Prostate gland (tissue), 2 donors: ENCODE data around the gene WDR82. TPM values are rescaled to one million over a fixed set of nuclear protein-coding genes. Genes with fewer than 3 reads are reported as not detected.

Experiments
- DNase-seq: peaks from one replicate; pipeline ENCODE4 v3.0.0-alpha.2; 2019; ENCODE audit warnings: low spot score
- H3K27ac ChIP-seq, 2 donors: fragments of 200-600 bp; sonication (generic); 2 replicates each; pipeline ENCODE4 v1.5.1; 2017 to 2019
- H3K27me3 ChIP-seq: fragments of 200-600 bp; sonication (generic); replicated peaks from 2 replicates; pipeline ENCODE4 v1.5.1; 2019; ENCODE audit not compliant: insufficient read depth
- H3K36me3 ChIP-seq, 2 donors: fragments of 200-600 bp; sonication (generic); 1 replicate in 1 of 2; 2 replicates in 1 of 2; pipeline versions ENCODE4 v1.5.1 to v1.8.1; 2017 to 2019
- H3K4me1 ChIP-seq: fragments of 200-600 bp; sonication (generic); replicated peaks from 2 replicates; pipeline ENCODE4 v1.5.1; 2019
- H3K4me3 ChIP-seq, 2 donors: fragments of 200-600 bp; sonication (generic); 2 replicates each; pipeline ENCODE4 v1.5.1; 2017 to 2019
- H3K9me3 ChIP-seq: fragments of 200-600 bp; sonication (generic); 2 replicates; pipeline ENCODE4 v1.5.1; 2017
- POLR2A ChIP-seq: fragments of 450-650 bp; IDR thresholded peaks from one replicate; pipeline ENCODE4 v1.6.1; 2016; ENCODE audit warnings: antibody characterized with exemption, mild to moderate bottlenecking
- POLR2AphosphoS5 ChIP-seq: sonication (generic); formaldehyde crosslinking; IDR thresholded peaks from one replicate; pipeline ENCODE4 v1.6.1; 2017; ENCODE audit warnings: antibody characterized with exemption
- WGBS: methylation state at CpG from one replicate; pipeline ENCODE4 v1.1.5; 2018; 5-methylcytosine and 5-hydroxymethylcytosine counted together
- intact Hi-C: fragments of 100-400 bp; cut with DNase I; formaldehyde crosslinking; loops from one replicate; pipeline ENCODE4 v1.14.2; 2022
- microRNA counts, 2 donors: library from miRNA; unstranded; fragments of <30 nt; microRNA quantifications; one replicate each; lab custom pipeline; 2016 to 2017
- microRNA-seq: library from miRNA; unstranded; fragments of <30 nt; microRNA quantifications from one replicate; pipeline ENCODE4, GENCODE V29; 2016
- small RNA-seq, 2 donors: library from RNA; depleted of rRNA; stranded (forward); fragments of <200 nt; gene quantifications; one replicate each; pipeline ENCODE3, GENCODE V24; 2016
- total RNA-seq, 2 donors: library from RNA; depleted of rRNA; stranded (reverse); fragments of >200 nt; gene quantifications; one replicate each; pipeline ENCODE4 v1.1.0, GENCODE V29; 2016
- TF ChIP-seq, protein P1 (sequence below), 4 experiments: fragments of 200-600 bp in 2 of 4; fragments of 450-650 bp in 2 of 4; sonication (generic) in 2 of 4; IDR thresholded peaks; 1 replicate in 3 of 4; 2 replicates in 1 of 4; pipeline ENCODE4 v1.5.1; 2016 to 2019; ENCODE audit warnings: antibody characterized with exemption in 4 of 4, mild to moderate bottlenecking in 2 of 4, moderate library complexity in 2 of 4

The WDR82 gene
- total RNA-seq, 2 donors from 2014 or later: 52.4 to 86.9 TPM

DNA sequence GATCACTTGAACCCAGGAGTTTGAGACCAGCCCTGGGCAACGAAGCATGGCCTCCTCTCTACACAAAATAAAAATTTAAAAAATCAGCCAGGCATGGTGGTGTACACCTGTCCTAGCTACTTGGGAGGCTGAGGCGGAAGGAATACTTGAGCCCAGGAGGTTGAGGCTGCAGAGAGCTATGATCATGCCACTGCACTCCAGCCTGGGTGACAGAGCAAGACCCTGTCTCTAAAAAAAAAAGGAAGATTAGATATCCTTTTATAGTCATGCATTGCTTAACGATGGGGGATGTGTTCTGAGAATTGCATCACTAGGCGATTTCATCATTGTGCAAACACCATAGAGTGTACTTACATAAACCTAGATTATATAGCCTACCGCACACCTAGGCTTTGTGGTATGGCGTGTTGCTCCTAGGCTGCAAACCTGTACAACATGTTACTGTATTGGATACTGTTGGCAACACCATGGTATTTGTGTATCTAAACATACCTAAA is 67.9 kb downstream of the WDR82 start:
- WGBS: 62% methylated on average over 6 of the region's 6 CpGs
- TF ChIP-seq, protein P1, sequence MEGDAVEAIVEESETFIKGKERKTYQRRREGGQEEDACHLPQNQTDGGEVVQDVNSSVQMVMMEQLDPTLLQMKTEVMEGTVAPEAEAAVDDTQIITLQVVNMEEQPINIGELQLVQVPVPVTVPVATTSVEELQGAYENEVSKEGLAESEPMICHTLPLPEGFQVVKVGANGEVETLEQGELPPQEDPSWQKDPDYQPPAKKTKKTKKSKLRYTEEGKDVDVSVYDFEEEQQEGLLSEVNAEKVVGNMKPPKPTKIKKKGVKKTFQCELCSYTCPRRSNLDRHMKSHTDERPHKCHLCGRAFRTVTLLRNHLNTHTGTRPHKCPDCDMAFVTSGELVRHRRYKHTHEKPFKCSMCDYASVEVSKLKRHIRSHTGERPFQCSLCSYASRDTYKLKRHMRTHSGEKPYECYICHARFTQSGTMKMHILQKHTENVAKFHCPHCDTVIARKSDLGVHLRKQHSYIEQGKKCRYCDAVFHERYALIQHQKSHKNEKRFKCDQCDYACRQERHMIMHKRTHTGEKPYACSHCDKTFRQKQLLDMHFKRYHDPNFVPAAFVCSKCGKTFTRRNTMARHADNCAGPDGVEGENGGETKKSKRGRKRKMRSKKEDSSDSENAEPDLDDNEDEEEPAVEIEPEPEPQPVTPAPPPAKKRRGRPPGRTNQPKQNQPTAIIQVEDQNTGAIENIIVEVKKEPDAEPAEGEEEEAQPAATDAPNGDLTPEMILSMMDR (IDR thresholded peaks at IDR 0.05): no peak
- TF ChIP-seq POLR2A (no peak), POLR2AphosphoS5 (peak; percentile 85)
- H3K27me3 ChIP-seq: no peaks in the 10 kb centered on the region
- peaks cover 7% of the 10 kb centered on the region for H3K4me1 ChIP-seq
- intact Hi-C loops: no loop called here
- H3K9me3 ChIP-seq: no peaks in the 10 kb centered on the region
- DNase-seq: peak; percentile 47
- no peak overlapping the region for H3K4me3 ChIP-seq
- peaks cover 4 to 20% of the 10 kb centered on the region in 2 donors for H3K36me3 ChIP-seq
- H3K27ac ChIP-seq: no peak overlapping the region

- no peaks in the 10 kb centered on the region for H3K27me3 ChIP-seq
- no peaks in the 10 kb centered on the region for H3K9me3 ChIP-seq
- no peak overlapping the region for H3K4me3 ChIP-seq
- no peak overlapping the region for H3K27ac ChIP-seq
- TF ChIP-seq, protein P1 (IDR thresholded peaks at IDR 0.05): no peak
- no peak for TF ChIP-seq POLR2A
- no peak for TF ChIP-seq POLR2AphosphoS5
- peaks cover 4 to 25% of the 10 kb centered on the region in 2 donors for H3K36me3 ChIP-seq
- intact Hi-C loops: no loop called here
- no peak for DNase-seq
- peaks cover 7% of the 10 kb centered on the region for H3K4me1 ChIP-seq
These were observed 68.4 kb downstream of the WDR82 start for GRCh38 chr3:52210037-52210436.

- Histone ChIP-seq H3K36me3 (peaks cover 4 to 30% of the 10 kb centered on the region in 2 donors), H3K4me3 (no peak overlapping the region), H3K27me3 (no peaks in the 10 kb centered on the region), H3K4me1 (peaks cover 7% of the 10 kb centered on the region), H3K27ac (no peak overlapping the region), H3K9me3 (no peaks in the 10 kb centered on the region)
- intact Hi-C loops: no loop called here
- 94% methylated on average over 4 of the region's 4 CpGs for WGBS
- DNase-seq: no peak
- TF ChIP-seq, protein P1 (IDR thresholded peaks at IDR 0.05): no peak
- TF ChIP-seq POLR2A: no peak
- TF ChIP-seq POLR2AphosphoS5: no peak
These were observed 69.9 kb downstream of the WDR82 start for GRCh38 chr3:52208556-52208955.

DNA sequence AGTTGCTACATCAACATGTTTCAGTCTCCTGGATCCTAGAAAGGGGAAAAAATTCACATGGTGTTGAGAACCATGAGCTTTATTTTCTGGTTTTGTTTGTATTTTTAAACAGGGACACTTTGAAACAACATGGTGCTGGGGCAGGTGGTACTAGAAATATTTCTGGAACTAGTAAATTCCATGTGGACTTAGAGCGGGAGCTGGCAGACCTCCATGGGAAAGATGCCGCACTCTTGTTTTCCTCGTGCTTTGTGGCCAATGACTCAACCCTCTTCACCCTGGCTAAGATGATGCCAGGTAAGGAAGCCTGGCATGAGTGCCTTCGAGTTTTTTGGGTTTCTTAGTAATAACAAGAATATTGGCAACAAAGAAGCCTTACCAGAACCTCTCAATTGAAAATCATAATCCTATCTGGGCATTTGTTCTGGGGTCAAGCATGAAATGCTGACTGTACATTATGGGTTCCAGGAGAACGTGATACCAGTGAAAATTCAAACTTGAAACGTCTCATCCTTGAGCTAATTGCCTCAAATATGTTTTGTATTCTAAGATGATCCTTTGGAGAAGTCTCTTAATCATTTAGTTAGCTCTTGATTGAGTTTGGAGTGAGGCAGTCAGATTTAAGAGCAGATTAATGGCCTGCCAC is 72.6 kb downstream of the WDR82 start:
- H3K4me3 ChIP-seq: no peak overlapping the region
- H3K27me3 ChIP-seq: no peaks in the 10 kb centered on the region
- peaks cover 0 to 29% of the 10 kb centered on the region in 2 donors for H3K36me3 ChIP-seq
- peak overlapping the region; percentile 16 to 74 for H3K27ac ChIP-seq
- WGBS: 79% methylated on average over 6 of the region's 6 CpGs
- no peaks in the 10 kb centered on the region for H3K9me3 ChIP-seq
- H3K4me1 ChIP-seq: peaks cover 5% of the 10 kb centered on the region
- intact Hi-C loops: no loop called here
- no peak for DNase-seq
- TF ChIP-seq, protein P1 (IDR thresholded peaks at IDR 0.05): no peak
- TF ChIP-seq POLR2A: no peak
- TF ChIP-seq POLR2AphosphoS5: no peak

MicroRNAs encoded within 50 kb of the gene (microRNA counts, 767-probe panel; counts per million panel counts)
- microRNA hsa-let-7g-5p (lab: Ali Mortazavi, UCI): 7,184 to 7,589 counts per million in 2 donors

Small RNAs within 50 kb of the gene (microRNA-seq; reads per million reads assigned to microRNA genes)
- gene MIR135A1: not detected
- 218,727 reads per million, percentile 100 among the genes with 10 or more reads in this experiment for gene MIRLET7G

Small RNAs within 50 kb of the gene (small RNA-seq; reads per million reads assigned to genes)
- gene MIR135A1 (0 to 0.50 reads per million in 2 donors), gene MIRLET7G (1,427 to 1,643 reads per million in 2 donors)

Other genes starting within 250 kb of the WDR82 start
- gene DUSP7, start 222.1 kb downstream of the WDR82 start, total RNA-seq: 10 to 100 TPM in 1 of 2 donors, 1 to 10 TPM in 1; 9.1 to 34.0 TPM
- gene POC1A, start 124.2 kb downstream of the WDR82 start, total RNA-seq: 1 to 10 TPM; 2.5 to 5.3 TPM
- 10 to 100 TPM; 39.8 to 58.8 TPM for gene ALAS1, start 80.5 kb downstream of the WDR82 start, total RNA-seq
- gene TLR9, start 53.0 kb downstream of the WDR82 start, total RNA-seq: under 1 TPM in 1 of 2 donors, not detected in 1; 0.17 TPM
- 10 to 100 TPM; 60.9 to 65.5 TPM for gene TWF2, start 39.5 kb downstream of the WDR82 start, total RNA-seq
- 10 to 100 TPM; 22.4 to 33.2 TPM for gene PPM1M, start 32.9 kb downstream of the WDR82 start, total RNA-seq
- gene GLYCTK, start 9.2 kb upstream of the WDR82 start, total RNA-seq: 10 to 100 TPM in 1 of 2 donors, 1 to 10 TPM in 1; 7.3 to 12.2 TPM
- gene DNAH1, start 37.7 kb upstream of the WDR82 start, total RNA-seq: 10 to 100 TPM in 1 of 2 donors, 1 to 10 TPM in 1; 5.6 to 18.7 TPM
- 100 to 1,000 TPM in 1 of 2 donors, 10 to 100 TPM in 1; 70.1 to 107 TPM for gene BAP1, start 131.4 kb upstream of the WDR82 start, total RNA-seq
- 100 to 1,000 TPM in 1 of 2 donors, 1 to 10 TPM in 1; 6.4 to 176 TPM for gene PHF7, start 132.0 kb upstream of the WDR82 start, total RNA-seq
- gene SEMA3G, start 166.5 kb upstream of the WDR82 start, total RNA-seq: 1 to 10 TPM; 3.5 to 7.6 TPM
- 100 to 1,000 TPM in 1 of 2 donors, 1 to 10 TPM in 1; 2.7 to 109 TPM for gene TNNC1, start 175.4 kb upstream of the WDR82 start, total RNA-seq
- gene NISCH, start 177.0 kb upstream of the WDR82 start, total RNA-seq: 100 to 1,000 TPM; 107 to 277 TPM
- gene STAB1, start 216.7 kb upstream of the WDR82 start, total RNA-seq: 10 to 100 TPM; 21.8 to 68.6 TPM